GM19099 (cell line): Measurements from ENCODE around the gene KRTAP4-1.

Experiments
- POLR2A ChIP-seq: IDR thresholded peaks from 3 replicates; pipeline ENCODE4 v1.6.1; 2011; ENCODE audit warnings: low read depth; ENCODE audit not compliant: insufficient read length; ENCODE audit errors: extremely low read depth

KRTAP4-1 gene

DNA sequence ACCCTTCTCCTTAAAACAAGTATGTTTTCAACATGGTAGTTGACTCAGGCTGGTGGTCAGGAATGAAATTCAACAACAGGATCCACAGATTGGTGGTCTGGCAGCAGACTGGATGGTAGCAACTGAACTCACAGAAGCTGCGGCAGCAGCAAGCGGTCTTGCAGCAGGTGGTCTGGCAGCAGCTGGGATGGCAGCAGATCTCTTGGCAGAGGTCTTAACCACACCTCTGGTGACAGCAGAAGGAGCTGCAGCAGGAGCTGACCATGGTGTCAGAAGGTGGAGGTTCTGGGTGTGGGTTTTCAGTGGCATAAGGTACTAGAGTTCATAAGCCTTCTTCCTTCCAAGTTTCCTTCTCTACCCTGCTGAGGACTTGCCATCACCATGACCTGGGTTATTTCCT, 2.2 kb upstream of the KRTAP4-1 start:
- TF ChIP-seq POLR2A = no peak

DNA sequence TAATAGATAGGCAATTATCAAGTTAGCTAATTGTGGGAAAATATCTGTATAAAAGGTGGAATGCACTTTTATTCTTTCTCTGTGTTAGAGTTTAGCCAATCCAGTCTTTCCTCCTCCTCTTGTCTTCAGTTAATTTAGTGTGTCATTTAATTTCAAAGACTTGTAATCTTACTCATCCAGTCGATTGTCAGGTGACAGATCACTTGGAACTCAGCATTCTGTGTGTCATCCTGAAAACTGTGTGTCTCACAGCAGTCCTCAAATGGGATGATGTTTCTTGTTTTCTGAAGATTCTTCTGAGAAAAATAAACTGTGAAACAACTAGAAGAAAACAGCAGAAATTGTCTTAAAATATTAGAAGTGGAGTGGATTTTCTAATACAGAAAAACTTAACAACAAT, 290 bp upstream of the KRTAP4-1 start:
- no peak for TF ChIP-seq POLR2A

GRCh38 chr17:41178843-41179616, 5.7 kb downstream of the KRTAP4-1 start:
- TF ChIP-seq POLR2A = no peak

DNA sequence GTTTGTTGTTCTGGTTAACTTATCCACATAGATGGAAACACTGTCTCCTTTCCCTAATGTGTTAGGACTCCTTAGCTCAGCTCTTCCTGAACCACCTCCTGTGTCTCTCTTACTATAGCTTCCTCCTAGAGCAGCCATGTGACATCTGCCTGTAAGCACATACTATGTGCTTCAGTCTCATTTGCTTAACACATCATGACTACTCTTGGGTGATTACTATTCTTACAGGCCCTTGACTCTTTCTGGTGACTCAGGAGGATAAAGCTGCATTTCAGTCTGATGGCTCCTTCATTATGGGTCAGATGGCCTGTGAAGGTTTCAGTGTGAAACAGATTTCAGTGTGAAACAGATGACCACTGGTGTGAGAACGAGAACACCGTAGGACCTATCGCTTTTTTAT, 6.4 kb downstream of the KRTAP4-1 start:
- TF ChIP-seq POLR2A = no peak

- no peak for TF ChIP-seq POLR2A
Observed at GRCh38 chr17:41177727-41178271, 6.9 kb downstream of the KRTAP4-1 start, which contains the start of gene KRTAP4-2. Gene KRTAP4-2, minus strand, starts transcription at chr17:41178221. Its CDS starts 57 bp downstream, at chr17:41178164.

- no peak for TF ChIP-seq POLR2A
Observed at GRCh38 chr17:41176744-41177387, 7.8 kb downstream of the KRTAP4-1 start.

DNA sequence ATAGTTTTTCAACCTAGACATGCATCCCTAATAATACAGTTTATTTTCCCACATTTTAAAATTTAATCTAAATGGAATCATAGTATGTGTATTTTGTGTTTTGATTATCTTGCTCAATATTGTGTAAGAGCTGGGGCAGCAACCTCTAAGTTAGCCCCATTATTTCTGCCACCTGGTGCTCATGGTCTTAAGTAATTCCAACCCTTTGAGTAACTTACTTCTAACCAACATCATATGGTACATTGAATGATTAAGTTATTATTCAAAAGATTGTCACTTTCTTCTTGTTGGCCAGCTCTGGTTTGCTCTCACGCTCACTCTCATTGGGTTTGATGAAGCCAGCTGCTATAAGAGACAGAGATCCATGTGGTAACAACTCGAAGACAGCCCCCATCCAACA, 12.8 kb downstream of the KRTAP4-1 start:
- TF ChIP-seq POLR2A = no peak

DNA sequence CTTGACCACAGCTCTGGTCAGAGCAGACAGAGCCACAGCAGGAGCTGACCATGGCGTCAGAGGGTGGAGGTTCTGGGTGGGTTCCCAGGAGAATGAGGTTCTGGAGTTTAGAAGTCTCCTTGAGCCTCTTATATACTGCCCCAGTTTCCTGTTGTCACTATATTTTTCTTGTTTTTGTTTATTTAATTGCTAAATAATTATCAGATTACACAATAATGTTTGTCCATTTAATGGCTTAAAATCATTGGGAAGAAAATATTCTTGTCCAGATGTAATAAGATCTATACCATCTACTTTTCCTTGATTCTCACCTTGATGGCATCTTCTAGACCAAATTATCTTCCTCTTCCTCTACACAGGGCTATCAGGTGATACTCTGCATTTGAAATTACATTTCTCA, 16.6 kb downstream of the KRTAP4-1 start, which contains the start of gene KRTAP4-3:
TSS of gene KRTAP4-3 (minus strand) at position 101 of the 400 bp plus-strand sequence. CDS start at position 52, 49 bp downstream.
- TF ChIP-seq POLR2A = no peak

GRCh38 chr17:41167561-41167960, 17.1 kb downstream of the KRTAP4-1 start:
- no peak for TF ChIP-seq POLR2A

- no peak for TF ChIP-seq POLR2A
Observed at GRCh38 chr17:41163828-41164227, 20.9 kb downstream of the KRTAP4-1 start.

GRCh38 chr17:41160648-41161047, 24.1 kb downstream of the KRTAP4-1 start, which contains the start of gene KRTAP4-4:
Gene KRTAP4-4, minus strand, starts transcription at chr17:41160748. Its CDS starts 57 bp downstream, at chr17:41160691.
- TF ChIP-seq POLR2A = no peak

GRCh38 chr17:41153856-41154255, 30.9 kb downstream of the KRTAP4-1 start:
- TF ChIP-seq POLR2A = no peak

DNA sequence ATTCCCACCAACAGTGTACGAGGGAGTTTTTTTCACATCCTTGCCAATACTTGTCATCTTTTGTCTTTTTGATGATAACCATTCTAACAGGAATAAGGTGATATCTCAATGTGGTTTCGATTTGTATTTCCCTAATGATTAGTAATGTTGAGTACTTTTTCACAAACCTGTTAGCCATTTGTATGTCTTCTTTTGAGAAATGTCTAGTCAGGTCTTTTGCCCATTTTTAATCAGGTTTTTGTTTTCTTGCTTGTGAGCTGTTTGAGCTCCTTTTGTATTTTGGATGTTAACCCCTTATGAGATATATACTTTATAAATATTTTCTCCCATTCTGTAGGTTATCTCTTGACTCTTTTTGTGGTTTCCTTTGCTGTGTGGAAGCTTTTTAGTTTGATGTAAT, 33.2 kb downstream of the KRTAP4-1 start:
- TF ChIP-seq POLR2A = no peak

- TF ChIP-seq POLR2A = no peak
Observed at GRCh38 chr17:41150026-41150425, 34.7 kb downstream of the KRTAP4-1 start.

DNA sequence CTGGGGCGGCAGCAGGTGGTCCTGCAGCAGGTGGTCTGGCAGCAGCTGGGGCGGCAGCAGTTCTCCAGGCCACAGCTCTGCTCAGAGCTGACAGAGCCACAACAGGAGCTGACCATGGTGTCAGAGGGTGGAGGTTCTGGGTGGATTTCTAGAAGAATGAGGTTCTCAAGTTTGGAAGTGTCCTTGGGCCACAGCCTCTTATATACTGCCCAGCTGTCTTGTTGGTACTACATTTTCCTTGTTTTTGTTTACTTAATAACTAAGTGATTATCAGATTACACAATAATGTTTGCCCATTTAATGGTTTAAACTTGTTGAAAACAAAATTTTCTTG, 35.1 kb downstream of the KRTAP4-1 start, which contains the start of gene KRTAP4-5:
TSS of gene KRTAP4-5 (minus strand) at position 174 of the 334 bp plus-strand sequence. CDS start at position 116, 58 bp downstream.
- TF ChIP-seq POLR2A = no peak
